CD14-positive monocyte (primary cell): ENCODE results near the gene SHMT2. TPM values are rescaled to one million over a fixed set of nuclear protein-coding genes. Genes with fewer than 3 reads are reported as not detected.
A peak's percentile ranks its signal among the peaks of the same experiment; 100 is the strongest.

Source experiments
- DNase-seq, 3 donors: peaks; one replicate each; pipeline ENCODE4 v3.0.0-alpha.2; 2011 to 2022
- H2AFZ ChIP-seq: 2 replicates; pipeline ENCODE4 v1.6.0; 2012; ENCODE audit warnings: mild to moderate bottlenecking, low read depth, low read length, inconsistent platforms; ENCODE audit not compliant: insufficient read depth, poor library complexity, severe bottlenecking
- H3K27ac ChIP-seq, 2 donors: 1 replicate in 1 of 2; 2 replicates in 1 of 2; pipeline ENCODE4 v1.5.1; 2012 to 2013; ENCODE audit warnings: low read length in 2 of 2, control low read depth in 1 of 2, inconsistent platforms in 1 of 2, low read depth in 1 of 2, mild to moderate bottlenecking in 1 of 2
- H3K27me3 ChIP-seq, 2 donors: one replicate each; pipeline versions ENCODE4 v1.6.0 to v1.6.1; 2011 to 2013; ENCODE audit warnings: low read length in 2 of 2; ENCODE audit not compliant: control insufficient read depth in 2 of 2, insufficient read depth in 2 of 2
- H3K36me3 ChIP-seq, 2 donors: replicated peaks in 1 of 2; 1 replicate in 1 of 2; 2 replicates in 1 of 2; pipeline versions ENCODE4 v1.5.1 to v1.6.1; 2012 to 2013; ENCODE audit warnings: low read length in 2 of 2, control low read depth in 1 of 2, inconsistent platforms in 1 of 2, mild to moderate bottlenecking in 1 of 2; ENCODE audit not compliant: insufficient read depth in 2 of 2, control insufficient read depth in 1 of 2
- H3K4me1 ChIP-seq, 2 donors: 1 replicate in 1 of 2; 2 replicates in 1 of 2; pipeline versions ENCODE4 v1.5.1 to v1.6.1; 2012 to 2013; ENCODE audit warnings: low read length in 2 of 2, control low read depth in 1 of 2, inconsistent platforms in 1 of 2, mild to moderate bottlenecking in 1 of 2, moderate library complexity in 1 of 2; ENCODE audit not compliant: insufficient read depth in 2 of 2, control insufficient read depth in 1 of 2
- H3K4me2 ChIP-seq: replicated peaks from 2 replicates; pipeline ENCODE3; 2012; ENCODE audit warnings: low read length, moderate library complexity, mild to moderate bottlenecking; ENCODE audit not compliant: poor library complexity, severe bottlenecking; ENCODE audit errors: extremely low read depth
- H3K4me3 ChIP-seq, 3 experiments: fragments of 200-600 bp in 1 of 3; sonication (generic) in 1 of 3; replicated peaks in 1 of 3; 1 replicate in 2 of 3; 2 replicates in 1 of 3; pipeline ENCODE4 v1.5.1; 2011 to 2013; ENCODE audit warnings: low read length in 3 of 3, mild to moderate bottlenecking in 3 of 3, control low read depth in 2 of 3, low read depth in 2 of 3, inconsistent platforms in 1 of 3, moderate library complexity in 1 of 3
- H3K79me2 ChIP-seq: 2 replicates; pipeline ENCODE4 v1.6.0; 2012; ENCODE audit warnings: mild to moderate bottlenecking, control low read depth, inconsistent platforms, low read length, moderate library complexity; ENCODE audit not compliant: insufficient read depth
- H3K9ac ChIP-seq: 2 replicates; pipeline ENCODE4 v1.6.0; 2017; ENCODE audit warnings: low read length, mild to moderate bottlenecking; ENCODE audit not compliant: insufficient read depth, poor library complexity, severe bottlenecking
- H3K9me3 ChIP-seq, 2 donors: replicated peaks in 1 of 2; 1 replicate in 1 of 2; 2 replicates in 1 of 2; pipeline versions ENCODE4 v1.5.1 to v1.6.1; 2012 to 2013; ENCODE audit warnings: low read length in 2 of 2, control low read depth in 1 of 2; ENCODE audit not compliant: control insufficient read depth in 1 of 2, insufficient read depth in 1 of 2
- H4K20me1 ChIP-seq: 2 replicates; pipeline ENCODE4 v1.6.0; 2012; ENCODE audit warnings: mild to moderate bottlenecking, low read length, control low read depth, moderate library complexity; ENCODE audit not compliant: insufficient read depth
- H3K27ac Mint-ChIP-seq, 7 donors: one replicate each; pipeline ENCODE4 v1.8.0; 2020; ENCODE audit warnings: mild to moderate bottlenecking in 7 of 7, mixed read lengths in 7 of 7, moderate library complexity in 6 of 7, inconsistent platforms in 2 of 7
- H3K27me3 Mint-ChIP-seq, 3 donors: one replicate each; pipeline ENCODE4 v1.8.0; 2021 to 2022; ENCODE audit warnings: low read depth in 3 of 3, mild to moderate bottlenecking in 3 of 3, mixed read lengths in 3 of 3, moderate library complexity in 3 of 3, inconsistent platforms in 1 of 3
- H3K36me3 Mint-ChIP-seq, 2 donors: one replicate each; pipeline ENCODE4 v1.8.0; 2020; ENCODE audit warnings: mixed read lengths in 2 of 2, inconsistent platforms in 1 of 2, mild to moderate bottlenecking in 1 of 2
- H3K4me1 Mint-ChIP-seq: one replicate; pipeline ENCODE4 v1.8.0; 2020; ENCODE audit warnings: mild to moderate bottlenecking, mixed read lengths
- H3K4me3 Mint-ChIP-seq, 2 donors: one replicate each; pipeline ENCODE4 v1.8.0; 2020; ENCODE audit warnings: mild to moderate bottlenecking in 2 of 2, mixed read lengths in 2 of 2, moderate library complexity in 1 of 2
- H3K9me3 Mint-ChIP-seq, 7 donors: one replicate each; pipeline ENCODE4 v1.8.0; 2020 to 2022; ENCODE audit warnings: mixed read lengths in 7 of 7, mild to moderate bottlenecking in 6 of 7, moderate library complexity in 6 of 7, inconsistent platforms in 2 of 7
- WGBS: methylation state at CpG from one replicate; pipeline ENCODE4 v1.1.5; 2013; ENCODE audit warnings: missing lambda C conversion rate; ENCODE audit not compliant: insufficient coverage; 5-methylcytosine and 5-hydroxymethylcytosine counted together
- intact Hi-C, 2 donors: fragments of 100-400 bp; cut with micrococcal nuclease; formaldehyde crosslinking; loops; one replicate each; pipeline versions ENCODE4 v1.15.0 to v1.15.1; 2023
- polyA plus RNA-seq, 3 donors: library from polyadenylated mRNA; depleted of rRNA in 1 of 3; unstranded in 2 of 3; stranded (reverse) in 1 of 3; fragments of 300-500 nt in 2 of 3; fragments of >200 nt in 1 of 3; fragmentation: Illumina TruSeq in 2 of 3; gene quantifications; 1 replicate in 2 of 3; 2 replicates in 1 of 3; pipeline ENCODE4 v1.2.3, GENCODE V29; 2012 to 2021
- TF ChIP-seq, protein P1 (sequence below): fragments of 200-600 bp; IDR thresholded peaks from one replicate; pipeline ENCODE4 v1.8.0; 2022; ENCODE audit warnings: antibody characterized with exemption, mild to moderate bottlenecking

The SHMT2 gene
- polyA plus RNA-seq, 3 donors: 36.8 to 52.0 (median 39.8) TPM

- Histone ChIP-seq H3K27me3 (no peaks in the 10 kb centered on the region), H3K4me3 (no peak overlapping the region), H3K36me3 (peaks cover 96 to 97% of the 10 kb centered on the region in 2 donors), H2AFZ (no peak overlapping the region), H4K20me1 (peaks cover 98% of the 10 kb centered on the region), H3K9me3 (no peaks in the 10 kb centered on the region), H3K9ac (no peak overlapping the region), H3K4me1 (no peaks in the 10 kb centered on the region), H3K4me2 (no peak overlapping the region), H3K79me2 (no peaks in the 10 kb centered on the region), H3K27ac (no peak overlapping the region)
- 88% methylated on average over 6 of the region's 7 CpGs for WGBS
- H3K27me3 Mint-ChIP-seq: peaks cover 0 to 4% (median 2%) of the 10 kb centered on the region in 3 donors
- no peak for DNase-seq
- H3K27ac Mint-ChIP-seq: peak overlapping the region in 1 of 7 donors; percentile 36
- H3K9me3 Mint-ChIP-seq: peaks cover 0 to 4% (median 0%) of the 10 kb centered on the region in 7 donors
- no peaks in the 10 kb centered on the region for H3K4me1 Mint-ChIP-seq
- intact Hi-C loops: no loop called here
- H3K4me3 Mint-ChIP-seq: no peak overlapping the region
- TF ChIP-seq, protein P1, sequence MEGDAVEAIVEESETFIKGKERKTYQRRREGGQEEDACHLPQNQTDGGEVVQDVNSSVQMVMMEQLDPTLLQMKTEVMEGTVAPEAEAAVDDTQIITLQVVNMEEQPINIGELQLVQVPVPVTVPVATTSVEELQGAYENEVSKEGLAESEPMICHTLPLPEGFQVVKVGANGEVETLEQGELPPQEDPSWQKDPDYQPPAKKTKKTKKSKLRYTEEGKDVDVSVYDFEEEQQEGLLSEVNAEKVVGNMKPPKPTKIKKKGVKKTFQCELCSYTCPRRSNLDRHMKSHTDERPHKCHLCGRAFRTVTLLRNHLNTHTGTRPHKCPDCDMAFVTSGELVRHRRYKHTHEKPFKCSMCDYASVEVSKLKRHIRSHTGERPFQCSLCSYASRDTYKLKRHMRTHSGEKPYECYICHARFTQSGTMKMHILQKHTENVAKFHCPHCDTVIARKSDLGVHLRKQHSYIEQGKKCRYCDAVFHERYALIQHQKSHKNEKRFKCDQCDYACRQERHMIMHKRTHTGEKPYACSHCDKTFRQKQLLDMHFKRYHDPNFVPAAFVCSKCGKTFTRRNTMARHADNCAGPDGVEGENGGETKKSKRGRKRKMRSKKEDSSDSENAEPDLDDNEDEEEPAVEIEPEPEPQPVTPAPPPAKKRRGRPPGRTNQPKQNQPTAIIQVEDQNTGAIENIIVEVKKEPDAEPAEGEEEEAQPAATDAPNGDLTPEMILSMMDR: no peak
- H3K36me3 Mint-ChIP-seq: peaks cover 93 to 98% of the 10 kb centered on the region in 2 donors
Observed at GRCh38 chr12:57205931-57206330, 23.6 kb upstream of the SHMT2 start.

DNA sequence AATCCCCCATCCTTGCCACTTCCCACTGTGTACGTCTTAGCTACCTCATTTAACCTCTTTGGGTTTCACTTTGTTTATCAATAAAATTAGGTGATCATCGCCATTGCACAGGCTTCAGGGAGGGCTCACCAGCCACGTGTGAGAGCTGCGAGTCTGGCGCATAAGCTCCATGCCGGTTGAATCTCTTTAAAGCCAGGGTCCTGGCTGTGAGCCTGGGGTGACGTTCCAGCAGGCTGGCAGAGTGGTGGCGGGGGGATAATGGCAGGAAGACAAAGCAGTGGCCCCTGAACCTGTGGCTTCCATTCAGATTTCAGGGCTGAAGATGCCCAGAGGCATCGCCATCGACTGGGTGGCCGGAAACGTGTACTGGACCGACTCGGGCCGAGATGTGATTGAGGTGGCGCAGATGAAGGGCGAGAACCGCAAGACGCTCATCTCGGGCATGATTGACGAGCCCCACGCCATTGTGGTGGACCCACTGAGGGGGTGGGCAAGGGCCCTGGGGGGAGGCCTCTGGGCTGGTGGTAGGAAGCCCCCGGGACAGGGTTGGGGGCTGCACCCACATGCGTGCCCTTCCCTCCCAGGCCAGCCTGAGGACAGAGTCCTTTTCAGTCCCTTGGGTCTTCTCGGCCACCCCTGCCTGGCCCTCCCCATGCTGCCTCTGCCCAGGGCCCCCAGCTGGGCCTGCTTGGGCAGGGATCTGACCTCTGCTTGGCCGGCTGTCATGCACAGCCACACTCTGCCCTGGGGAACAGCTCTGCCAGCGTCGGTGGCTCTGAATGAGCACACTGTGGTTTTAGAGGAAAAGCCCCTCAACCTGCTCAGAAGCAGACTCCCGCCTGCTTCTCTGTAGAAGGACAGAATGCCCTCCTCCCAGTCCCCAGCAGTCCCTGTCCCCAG is 21.5 kb upstream of the SHMT2 start:
- Histone ChIP-seq H3K36me3 (peaks cover 95 to 97% of the 10 kb centered on the region in 2 donors), H3K27ac (no peak overlapping the region), H3K9me3 (no peaks in the 10 kb centered on the region), H3K4me2 (no peak overlapping the region), H3K79me2 (no peaks in the 10 kb centered on the region), H3K9ac (no peak overlapping the region), H3K4me1 (peaks cover 2 to 4% of the 10 kb centered on the region in 2 donors), H3K4me3 (no peak overlapping the region), H3K27me3 (no peaks in the 10 kb centered on the region), H2AFZ (no peak overlapping the region), H4K20me1 (peaks cover 98% of the 10 kb centered on the region)
- TF ChIP-seq, protein P1: no peak
- intact Hi-C loops: no loop called here
- Mint-ChIP-seq H3K9me3 (peaks cover 0 to 4% (median 0%) of the 10 kb centered on the region in 7 donors), H3K27me3 (peaks cover 0 to 3% (median 3%) of the 10 kb centered on the region in 3 donors), H3K36me3 (peaks cover 93 to 97% of the 10 kb centered on the region in 2 donors), H3K4me3 (no peak overlapping the region), H3K27ac (no peak overlapping the region), H3K4me1 (peaks cover 3% of the 10 kb centered on the region)
- WGBS: 95% methylated on average over 26 of the region's 29 CpGs
- no peak for DNase-seq
